ENCODE measurements around the gene MBD6.

MBD6 gene

DNA sequence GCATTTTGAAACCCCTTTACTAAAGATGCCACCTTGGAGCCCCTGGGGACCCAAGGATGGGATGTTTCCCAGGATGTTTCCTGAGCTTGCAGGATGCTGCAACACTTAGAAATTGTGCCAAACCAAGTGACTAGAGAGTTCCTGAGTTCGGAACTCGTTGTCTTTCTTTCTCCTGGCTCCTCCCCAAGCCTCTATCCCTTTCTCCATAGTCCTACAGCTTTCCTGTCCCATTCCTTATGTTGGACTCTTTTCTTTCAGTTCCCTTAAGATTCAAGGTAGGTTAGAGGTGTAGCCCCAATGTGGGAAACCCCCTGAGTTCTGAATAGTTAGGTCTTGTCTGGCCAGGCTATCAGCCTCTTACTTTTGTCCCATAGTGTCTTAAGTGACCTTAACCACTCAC is 25.9 kb downstream of the MBD6 start:
- no peak overlapping the region for H3K4me3 ChIP-seq
- peaks cover 0 to 38% (median 28%) of the 10 kb centered on the region in 4 donors for H3K4me1 ChIP-seq
- H3K36me3 ChIP-seq, result no peaks in the 10 kb centered on the region
- H3K27me3 ChIP-seq, result peaks cover 0 to 27% of the 10 kb centered on the region in 2 donors
- TF ChIP-seq, protein P1, sequence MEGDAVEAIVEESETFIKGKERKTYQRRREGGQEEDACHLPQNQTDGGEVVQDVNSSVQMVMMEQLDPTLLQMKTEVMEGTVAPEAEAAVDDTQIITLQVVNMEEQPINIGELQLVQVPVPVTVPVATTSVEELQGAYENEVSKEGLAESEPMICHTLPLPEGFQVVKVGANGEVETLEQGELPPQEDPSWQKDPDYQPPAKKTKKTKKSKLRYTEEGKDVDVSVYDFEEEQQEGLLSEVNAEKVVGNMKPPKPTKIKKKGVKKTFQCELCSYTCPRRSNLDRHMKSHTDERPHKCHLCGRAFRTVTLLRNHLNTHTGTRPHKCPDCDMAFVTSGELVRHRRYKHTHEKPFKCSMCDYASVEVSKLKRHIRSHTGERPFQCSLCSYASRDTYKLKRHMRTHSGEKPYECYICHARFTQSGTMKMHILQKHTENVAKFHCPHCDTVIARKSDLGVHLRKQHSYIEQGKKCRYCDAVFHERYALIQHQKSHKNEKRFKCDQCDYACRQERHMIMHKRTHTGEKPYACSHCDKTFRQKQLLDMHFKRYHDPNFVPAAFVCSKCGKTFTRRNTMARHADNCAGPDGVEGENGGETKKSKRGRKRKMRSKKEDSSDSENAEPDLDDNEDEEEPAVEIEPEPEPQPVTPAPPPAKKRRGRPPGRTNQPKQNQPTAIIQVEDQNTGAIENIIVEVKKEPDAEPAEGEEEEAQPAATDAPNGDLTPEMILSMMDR (IDR thresholded peaks at IDR 0.05), result no peak
- peak in 1 of 2 donors; percentile 5 for DNase-seq
- intact Hi-C loops (cut with DNase I; ENCODE audit: low total_unique reads), result no loop called here
- H3K9me3 ChIP-seq, result no peaks in the 10 kb centered on the region
- no peak overlapping the region for H3K27ac ChIP-seq

DNA sequence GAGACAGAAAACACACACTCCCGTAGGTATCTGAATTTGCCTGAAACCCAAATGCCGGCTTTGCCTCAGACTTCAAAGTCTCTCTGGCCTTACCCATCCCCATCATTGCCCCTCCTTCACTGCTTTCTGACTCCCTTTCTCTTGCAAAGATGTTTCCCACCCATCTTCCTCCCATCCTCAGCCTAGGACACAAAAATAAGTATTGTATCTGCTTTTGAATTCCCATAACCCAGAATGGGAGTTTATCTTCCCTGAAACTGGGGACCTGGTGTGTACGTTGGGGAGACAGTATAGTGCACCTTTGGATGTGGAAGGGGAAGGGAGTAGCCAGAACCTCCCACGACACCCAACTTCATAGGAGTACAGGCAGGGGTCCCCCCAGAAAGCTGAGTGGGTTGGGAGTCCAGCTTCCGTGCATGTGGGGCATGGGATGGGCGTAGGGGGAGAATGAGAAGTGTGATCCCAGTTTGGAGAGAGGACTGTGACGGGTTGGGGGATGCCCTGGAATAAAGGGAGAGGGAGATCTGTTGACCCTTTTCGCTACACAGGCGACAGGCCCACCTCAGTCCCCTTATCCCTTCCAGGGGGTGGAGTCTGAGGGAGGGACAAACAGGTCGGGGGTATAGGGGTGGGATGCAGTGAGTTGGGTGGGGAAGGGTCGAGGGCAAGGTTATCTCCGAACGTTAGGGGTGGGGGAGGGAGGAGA is 26.7 kb downstream of the MBD6 start:
- peak overlapping the region; percentile 41 to 45 for H3K4me3 ChIP-seq
- peak overlapping the region in 1 of 2 donors; percentile 11 for H3K27ac ChIP-seq
- intact Hi-C loops (cut with DNase I; ENCODE audit: low total_unique reads), result no loop called here
- DNase-seq, result peak in 1 of 2 donors; percentile 49
- H3K9me3 ChIP-seq, result no peaks in the 10 kb centered on the region
- no peaks in the 10 kb centered on the region for H3K36me3 ChIP-seq
- H3K4me1 ChIP-seq, result peaks cover 0 to 32% (median 28%) of the 10 kb centered on the region in 4 donors
- TF ChIP-seq, protein P1 (IDR thresholded peaks at IDR 0.05), result no peak
- H3K27me3 ChIP-seq, result peaks cover 0 to 29% of the 10 kb centered on the region in 2 donors

DNA sequence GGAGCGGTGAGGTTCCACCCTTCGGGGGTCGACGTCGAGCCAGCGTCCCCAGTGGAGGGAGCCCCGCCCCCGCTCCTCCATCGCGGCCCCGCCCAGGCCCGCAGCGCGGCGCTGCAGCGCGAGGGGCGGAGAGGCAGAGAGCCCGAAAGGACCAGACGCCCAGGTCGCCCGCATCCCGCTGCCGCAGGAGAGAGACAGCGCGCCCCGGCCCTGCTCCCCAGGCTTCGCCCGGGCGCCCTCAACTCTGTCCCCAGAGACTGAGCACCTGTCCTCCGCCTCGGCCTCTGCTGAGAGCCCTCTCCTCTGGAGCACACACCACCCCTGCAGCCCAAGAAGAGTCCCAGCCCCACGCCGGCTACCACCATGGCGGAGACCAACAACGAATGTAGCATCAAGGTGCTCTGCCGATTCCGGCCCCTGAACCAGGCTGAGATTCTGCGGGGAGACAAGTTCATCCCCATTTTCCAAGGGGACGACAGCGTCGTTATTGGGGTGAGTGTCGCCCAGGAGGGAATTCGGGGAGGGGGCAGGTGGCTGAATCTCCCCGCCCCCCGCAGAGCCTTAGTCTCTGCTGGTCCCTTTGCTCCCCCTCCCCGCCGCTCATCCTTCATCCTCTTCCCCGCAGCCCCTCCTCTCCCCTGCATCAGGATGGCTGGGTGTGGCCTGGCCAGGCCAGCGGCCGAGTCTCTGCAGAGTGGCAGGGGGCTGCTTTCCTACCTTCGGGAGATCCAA is 27.5 kb downstream of the MBD6 start, which contains the start of gene KIF5A:
KIF5A (plus strand) TSS at position 136 of the 732 bp plus-strand sequence; CDS start at position 364, 228 bp downstream.
- TF ChIP-seq, protein P1 (IDR thresholded peaks at IDR 0.05), result no peak
- Histone ChIP-seq H3K27me3 (peaks cover 0 to 29% of the 10 kb centered on the region in 2 donors), H3K4me1 (peaks cover 0 to 25% (median 22%) of the 10 kb centered on the region in 4 donors), H3K27ac (peak within 1 kb of the TSS in 1 of 2 donors; percentile 11), H3K36me3 (no peaks in the 10 kb centered on the region), H3K9me3 (no peaks in the 10 kb centered on the region), H3K4me3 (peak within 1 kb of the TSS; percentile 41 to 45)
- intact Hi-C loops (cut with DNase I; ENCODE audit: low total_unique reads), result no loop called here
- DNase-seq, result peak in 1 of 2 donors; percentile 67

DNA sequence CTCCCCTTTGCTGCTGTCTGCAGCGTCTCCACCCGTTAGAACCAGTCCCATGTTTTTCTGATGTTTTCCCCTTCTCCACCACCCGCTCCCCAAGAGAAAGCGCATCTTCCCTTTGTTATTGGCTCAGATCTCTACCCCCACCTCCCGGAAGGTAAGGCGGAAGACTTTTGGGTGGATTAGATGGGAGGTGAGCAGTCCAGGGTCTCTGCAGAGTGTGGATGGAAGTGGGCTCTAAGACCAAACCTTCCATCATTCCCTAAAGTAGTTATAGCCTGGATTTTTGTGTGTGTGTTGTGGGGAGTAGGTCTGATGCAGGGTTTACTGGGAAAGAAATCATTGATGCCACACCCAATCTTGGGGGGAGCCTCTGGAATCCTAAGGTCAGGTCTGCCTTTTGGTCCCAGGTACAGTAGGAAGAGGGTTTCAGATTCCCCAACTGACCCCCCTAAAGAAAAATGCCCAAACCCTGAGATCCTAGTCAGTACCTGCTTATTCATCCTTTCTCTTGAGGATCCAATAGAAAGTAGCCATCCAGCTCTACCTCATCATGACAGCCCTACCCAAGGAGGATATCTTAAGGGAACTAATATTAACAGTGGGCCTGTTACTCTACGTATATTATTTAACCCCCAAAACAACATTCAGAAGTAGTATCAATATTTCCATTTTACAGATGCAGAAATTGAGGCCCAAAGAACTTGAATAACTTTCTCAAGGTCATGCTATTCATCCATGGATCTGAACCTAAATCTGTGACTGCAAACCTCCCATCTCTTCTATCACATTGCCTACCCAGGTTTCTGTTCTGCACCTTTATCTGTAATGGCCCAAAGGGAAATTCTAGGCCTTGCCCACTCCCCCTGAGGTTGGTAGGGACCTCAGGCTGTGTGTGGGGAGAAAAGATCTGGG is 28.3 kb downstream of the MBD6 start:
- Histone ChIP-seq H3K27me3 (peaks cover 0 to 29% of the 10 kb centered on the region in 2 donors), H3K9me3 (no peaks in the 10 kb centered on the region), H3K27ac (no peak overlapping the region), H3K36me3 (no peaks in the 10 kb centered on the region), H3K4me1 (peaks cover 0 to 17% (median 14%) of the 10 kb centered on the region in 4 donors), H3K4me3 (peak overlapping the region; percentile 41 to 45)
- DNase-seq, result peak in 1 of 2 donors; percentile 12
- intact Hi-C loops (cut with DNase I; ENCODE audit: low total_unique reads), result no loop called here
- TF ChIP-seq, protein P1 (IDR thresholded peaks at IDR 0.05), result no peak

DNA sequence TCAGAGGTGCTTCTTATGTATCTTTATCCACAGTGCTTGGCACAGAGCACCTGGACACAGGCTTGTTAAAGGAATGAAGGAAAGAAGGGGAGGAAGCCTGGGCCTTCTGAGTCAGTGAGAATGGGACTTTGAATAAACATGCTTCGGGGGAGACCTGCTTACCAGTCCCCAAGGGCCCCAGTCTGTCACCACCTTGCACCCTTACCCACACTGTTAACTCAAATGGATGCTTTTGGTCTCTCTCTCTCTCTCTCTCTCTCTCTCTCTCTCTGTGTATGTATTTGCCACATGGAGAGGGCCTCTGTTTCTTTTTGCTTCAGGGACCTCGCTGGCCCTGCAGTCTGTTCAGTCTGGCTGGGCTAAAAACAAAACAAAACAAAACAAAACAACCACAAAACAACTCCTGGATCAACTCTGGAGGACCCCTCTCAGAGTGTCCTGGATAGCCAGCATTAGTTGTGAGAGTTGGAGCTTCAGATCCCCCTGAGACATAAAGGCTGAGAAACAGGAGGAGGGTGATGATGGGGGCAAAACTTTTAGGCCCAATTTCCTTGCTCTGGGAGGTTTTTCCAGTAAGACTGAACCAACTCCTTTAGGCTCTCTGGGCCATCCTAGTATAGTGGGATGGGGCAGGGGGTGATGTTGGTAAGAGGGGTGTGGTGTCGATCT is 29.1 kb downstream of the MBD6 start:
- Histone ChIP-seq H3K36me3 (no peaks in the 10 kb centered on the region), H3K27ac (no peak overlapping the region), H3K4me3 (no peak overlapping the region), H3K4me1 (peaks cover 0 to 12% (median 9%) of the 10 kb centered on the region in 4 donors), H3K9me3 (no peaks in the 10 kb centered on the region), H3K27me3 (peaks cover 0 to 29% of the 10 kb centered on the region in 2 donors)
- DNase-seq, result peak in 1 of 2 donors; percentile 23
- TF ChIP-seq, protein P1 (IDR thresholded peaks at IDR 0.05), result no peak
- intact Hi-C loops (cut with DNase I; ENCODE audit: low total_unique reads), result no loop called here
